HS-27A (cell line): ENCODE measurements around the gene RALGAPA2.

ENCODE experiments used
- DNase-seq: peaks from one replicate; pipeline ENCODE4 v3.0.0-alpha.2; 2012; ENCODE audit warnings: low read depth, missing footprints

Gene RALGAPA2

GRCh38 chr20:20495729-20496503 lies 216.5 kb downstream of the RALGAPA2 start:
- DNase-seq, result no peak

- no peak for DNase-seq
These were observed 218.7 kb downstream of the RALGAPA2 start for GRCh38 chr20:20493701-20494100.

- no peak for DNase-seq
These were observed 219.7 kb downstream of the RALGAPA2 start for GRCh38 chr20:20492521-20493332.

- no peak for DNase-seq
These were observed 220.6 kb downstream of the RALGAPA2 start for GRCh38 chr20:20491784-20492264.

GRCh38 chr20:20491110-20491783 lies 221.2 kb downstream of the RALGAPA2 start:
- DNase-seq, result no peak

- no peak for DNase-seq
These were observed 221.8 kb downstream of the RALGAPA2 start for GRCh38 chr20:20490673-20491072.

- DNase-seq, result no peak
These were observed 222.6 kb downstream of the RALGAPA2 start for GRCh38 chr20:20489648-20490341.

GRCh38 chr20:20489054-20489453 lies 223.4 kb downstream of the RALGAPA2 start:
- DNase-seq, result no peak

GRCh38 chr20:20488388-20488787 lies 224.1 kb downstream of the RALGAPA2 start:
- no peak for DNase-seq

- peak; percentile 55 for DNase-seq
These were observed 224.6 kb downstream of the RALGAPA2 start for GRCh38 chr20:20487811-20488210.

GRCh38 chr20:20483328-20483727 lies 229.1 kb downstream of the RALGAPA2 start:
- no peak for DNase-seq

GRCh38 chr20:20482453-20482852 lies 230.0 kb downstream of the RALGAPA2 start:
- DNase-seq, result no peak

GRCh38 chr20:20480689-20481088 lies 231.8 kb downstream of the RALGAPA2 start:
- DNase-seq, result no peak

GRCh38 chr20:20480126-20480525 lies 232.3 kb downstream of the RALGAPA2 start:
- no peak for DNase-seq

GRCh38 chr20:20477444-20478041 lies 234.9 kb downstream of the RALGAPA2 start:
- DNase-seq, result no peak

GRCh38 chr20:20476504-20476903 lies 235.9 kb downstream of the RALGAPA2 start:
- no peak for DNase-seq

- DNase-seq, result no peak
These were observed 238.8 kb downstream of the RALGAPA2 start for GRCh38 chr20:20473657-20474056.

GRCh38 chr20:20472684-20473274 lies 239.7 kb downstream of the RALGAPA2 start:
- DNase-seq, result no peak

- DNase-seq, result no peak
These were observed 246.0 kb downstream of the RALGAPA2 start for GRCh38 chr20:20466341-20466879.

- no peak for DNase-seq
These were observed 247.2 kb downstream of the RALGAPA2 start for GRCh38 chr20:20465252-20465651.

- no peak for DNase-seq
These were observed 248.5 kb downstream of the RALGAPA2 start for GRCh38 chr20:20463933-20464374.
